IMR-90 (cell line): Measurements from ENCODE around the gene PDILT. TPM values are rescaled to one million over a fixed set of nuclear protein-coding genes. Genes with fewer than 3 reads are reported as not detected.
"Not testable (repeated sequence)": the region's sequence is repeated elsewhere in the genome, so short reads cannot be mapped to it uniquely, and the experiment has no call there.

Experiments
- ATAC-seq: fragments of 200-7000 bp; cut with Tn5 transposase; 2 replicates; pipeline ENCODE4 v1.9.1; 2020; ENCODE audit warnings: low read depth, mild to moderate bottlenecking, moderate library complexity
- BruUV-seq: library from RNA; stranded (reverse); fragments of 400-500 nt; replicated peaks from 2 replicates; lab custom pipeline; 2021; lab: Mats Ljungman, UMichigan
- CTCF ChIA-PET: fragments of 300-600 bp; formaldehyde crosslinking; extraction: SDS; loops from one replicate; lab custom pipeline; 2021; ENCODE audit warnings: antibody characterized with exemption; lab: Yijun Ruan, JAX
- POLR2A ChIA-PET: fragments of 300-600 bp; sonication (Branson Sonifier 250); formaldehyde crosslinking; loops from one replicate; lab custom pipeline; 2022; ENCODE audit warnings: antibody characterized with exemption; ENCODE audit not compliant: unreplicated experiment; lab: Charles Lee
- DNase-seq: peaks from one replicate; pipeline ENCODE4 v3.0.0; 2013
- H2AFZ ChIP-seq: replicated peaks from 2 replicates; pipeline ENCODE3; 2013; ENCODE audit warnings: low read length, mild to moderate bottlenecking; ENCODE audit not compliant: poor library complexity
- H2AK5ac ChIP-seq: 2 replicates; pipeline ENCODE4 v1.6.1; 2013; ENCODE audit warnings: low read depth, low read length, inconsistent platforms
- H2AK9ac ChIP-seq: replicated peaks from 2 replicates; pipeline ENCODE3; 2013; ENCODE audit warnings: mild to moderate bottlenecking, low read depth, low read length, moderate library complexity; ENCODE audit not compliant: poor library complexity
- H2BK120ac ChIP-seq: 2 replicates; pipeline ENCODE4 v1.6.1; 2013; ENCODE audit warnings: low read depth, low read length, inconsistent platforms
- H2BK15ac ChIP-seq: 3 replicates; pipeline ENCODE4 v1.6.1; 2013; ENCODE audit warnings: low read depth, low read length, inconsistent platforms
- H2BK20ac ChIP-seq: 2 replicates; pipeline ENCODE4 v1.6.1; 2013; ENCODE audit warnings: low read depth, mild to moderate bottlenecking, inconsistent platforms, low read length, moderate library complexity
- H2BK5ac ChIP-seq: 2 replicates; pipeline ENCODE4 v1.6.1; 2013; ENCODE audit warnings: mild to moderate bottlenecking, low read depth, low read length, inconsistent platforms; ENCODE audit not compliant: poor library complexity, severe bottlenecking
- H3K14ac ChIP-seq: replicated peaks from 2 replicates; pipeline ENCODE4 v1.6.1; 2013; ENCODE audit warnings: low read depth, low read length, inconsistent platforms
- H3K18ac ChIP-seq: 2 replicates; pipeline ENCODE4 v1.6.1; 2013; ENCODE audit warnings: low read depth, low read length, control low read depth
- H3K23ac ChIP-seq: 2 replicates; pipeline ENCODE4 v1.6.1; 2013; ENCODE audit warnings: low read depth, low read length, inconsistent platforms
- H3K27ac ChIP-seq: 2 replicates; pipeline ENCODE4 v1.5.1; 2013; ENCODE audit warnings: mild to moderate bottlenecking, control low read depth, low read length; ENCODE audit not compliant: insufficient read depth
- H3K27me3 ChIP-seq: 2 replicates; pipeline ENCODE4 v1.6.1; 2013; ENCODE audit warnings: low read length; ENCODE audit not compliant: control insufficient read depth, insufficient read depth
- H3K36me3 ChIP-seq: 2 replicates; pipeline ENCODE4 v1.6.1; 2013; ENCODE audit warnings: low read length, mixed read lengths; ENCODE audit not compliant: control insufficient read depth, insufficient read depth
- H3K4ac ChIP-seq: 2 replicates; pipeline ENCODE4 v1.6.1; 2013; ENCODE audit warnings: low read depth, low read length, inconsistent platforms
- H3K4me1 ChIP-seq: 2 replicates; pipeline ENCODE4 v1.6.1; 2013; ENCODE audit warnings: low read length, mixed read lengths; ENCODE audit not compliant: control insufficient read depth, insufficient read depth
- H3K4me2 ChIP-seq: 2 replicates; pipeline ENCODE4 v1.6.1; 2013; ENCODE audit warnings: low read depth, mild to moderate bottlenecking, control low read depth, low read length, moderate library complexity
- H3K4me3 ChIP-seq: 2 replicates; pipeline ENCODE4 v1.5.1; 2013; ENCODE audit warnings: low read depth, mild to moderate bottlenecking, control low read depth, low read length, moderate library complexity; ENCODE audit not compliant: insufficient read depth
- H3K56ac ChIP-seq: 2 replicates; pipeline ENCODE4 v1.6.1; 2013; ENCODE audit warnings: low read length, inconsistent platforms; ENCODE audit not compliant: insufficient read depth; ENCODE audit errors: extremely low read depth
- H3K79me1 ChIP-seq, 2 experiments: 2 replicates each; pipeline ENCODE4 v1.6.1; 2013; ENCODE audit warnings: low read length in 2 of 2, inconsistent platforms in 1 of 2, low read depth in 1 of 2
- H3K9ac ChIP-seq: 2 replicates; pipeline ENCODE4 v1.6.1; 2013; ENCODE audit warnings: low read depth, low read length, control low read depth
- H3K9me1 ChIP-seq: 2 replicates; pipeline ENCODE4 v1.6.1; 2013; ENCODE audit warnings: low read length, inconsistent platforms; ENCODE audit not compliant: insufficient read depth
- H3K9me3 ChIP-seq: 2 replicates; pipeline ENCODE4 v1.6.1; 2013; ENCODE audit warnings: low read length; ENCODE audit not compliant: control insufficient read depth, insufficient read depth
- H4K20me1 ChIP-seq: 2 replicates; pipeline ENCODE4 v1.6.1; 2013; ENCODE audit warnings: low read length, inconsistent platforms; ENCODE audit not compliant: insufficient read depth
- H4K5ac ChIP-seq: 2 replicates; pipeline ENCODE4 v1.6.1; 2013; ENCODE audit warnings: mild to moderate bottlenecking, low read depth, low read length, control low read depth
- H4K8ac ChIP-seq, 2 experiments: 2 replicates each; pipeline ENCODE4 v1.6.1; 2013; ENCODE audit warnings: low read depth in 2 of 2, low read length in 2 of 2, control low read depth in 1 of 2, inconsistent platforms in 1 of 2
- H4K91ac ChIP-seq: 2 replicates; pipeline ENCODE4 v1.6.1; 2013; ENCODE audit warnings: low read depth, low read length, inconsistent platforms; ENCODE audit not compliant: insufficient read depth
- WGBS, 2 experiments: methylation state at CpG; one replicate each; pipeline versions ENCODE4 v1.1.5 to v1.1.7; 2013; ENCODE audit warnings: missing lambda C conversion rate in 2 of 2; ENCODE audit not compliant: insufficient read length in 1 of 2; ENCODE audit errors: extremely low coverage in 2 of 2; 5-methylcytosine and 5-hydroxymethylcytosine counted together
- dilution Hi-C: fragments of 300-500 bp; cut with HindIII; formaldehyde crosslinking; loops from one replicate; pipeline ENCODE4 v1.14.3; 2018; ENCODE audit warnings: low sequenced_read_pairs; ENCODE audit not compliant: unreplicated experiment
- in situ Hi-C: fragments of 300-500 bp; cut with MboI; formaldehyde crosslinking; loops from 3 replicates; pipeline ENCODE4 v1.14.3; 2019; ENCODE audit warnings: low sequenced_read_pairs, inconsistent platforms, mixed read lengths
- intact Hi-C: fragments of 100-400 bp; cut with micrococcal nuclease; formaldehyde crosslinking; loops from 2 replicates; pipeline ENCODE4 v1.10.0; 2022
- polyA plus RNA-seq, 3 experiments: library from polyadenylated mRNA; depleted of rRNA; stranded (reverse); fragments of >200 nt; gene quantifications; 2 replicates each; pipeline ENCODE4 v1.2.3, GENCODE V29; 2012; ENCODE audit warnings: low replicate concordance in 1 of 3
- total RNA-seq: library from RNA; depleted of rRNA; stranded (reverse); fragments of >200 nt; gene quantifications from 2 replicates; pipeline ENCODE4 v1.2.3, GENCODE V29; 2012

Gene PDILT
- total and polyA plus RNA-seq, 2 of the 4 experiments (the other 2 are of a cell fraction) = not detected

- intact Hi-C loops, BruUV-seq, CTCF ChIA-PET: not testable (repeated sequence)
Observed at GRCh38 chr16:20430480-20430879, 25.9 kb upstream of the PDILT start.

GRCh38 chr16:20429499-20429898, 25.0 kb upstream of the PDILT start:
- dilution Hi-C loops, POLR2A ChIA-PET, H4K8ac ChIP-seq, CTCF ChIA-PET, H2AFZ ChIP-seq, H3K4me2 ChIP-seq, H3K56ac ChIP-seq, intact Hi-C loops, H2AK5ac ChIP-seq, H4K91ac ChIP-seq, H3K18ac ChIP-seq, H4K20me1 ChIP-seq, H3K4me3 ChIP-seq, H3K23ac ChIP-seq, H3K9me3 ChIP-seq, H2BK120ac ChIP-seq, in situ Hi-C loops, DNase-seq, H3K9me1 ChIP-seq, H3K79me1 ChIP-seq, BruUV-seq, H3K14ac ChIP-seq, H3K4me1 ChIP-seq, H2BK5ac ChIP-seq, ATAC-seq, H3K9ac ChIP-seq, H3K36me3 ChIP-seq, H4K5ac ChIP-seq, H2BK15ac ChIP-seq, H2AK9ac ChIP-seq, H3K27me3 ChIP-seq, H2BK20ac ChIP-seq, H3K4ac ChIP-seq, H3K27ac ChIP-seq: not testable (repeated sequence)
- no CpG with 5 or more reads among the region's 7 CpGs for WGBS, 2 experiments

More at GRCh38 chr16:20430480-20430879, 25.9 kb upstream of the PDILT start:
- H3K9me1 ChIP-seq, H3K56ac ChIP-seq, H3K9me3 ChIP-seq, H2BK5ac ChIP-seq, H4K5ac ChIP-seq, H3K79me1 ChIP-seq, H4K8ac ChIP-seq, H4K91ac ChIP-seq, H3K18ac ChIP-seq, H3K36me3 ChIP-seq, H3K4me2 ChIP-seq, in situ Hi-C loops, H4K20me1 ChIP-seq, POLR2A ChIA-PET, DNase-seq, H2BK120ac ChIP-seq, H2AK5ac ChIP-seq, H3K14ac ChIP-seq, H3K4me1 ChIP-seq, H3K4ac ChIP-seq, H2AK9ac ChIP-seq, H3K23ac ChIP-seq, H2AFZ ChIP-seq, H2BK20ac ChIP-seq, H3K27ac ChIP-seq, H3K4me3 ChIP-seq, H3K9ac ChIP-seq, H3K27me3 ChIP-seq, H2BK15ac ChIP-seq, ATAC-seq, dilution Hi-C loops: not testable (repeated sequence)
- 56 to 100% methylated on average over 1 of the region's 1 CpG for WGBS, 2 experiments
